Activated B cell treated with CpG ODN at 0.5 μM for 24 hours (primary cell): ENCODE measurements around the gene LGSN. TPM values are rescaled to one million over a fixed set of nuclear protein-coding genes. Genes with fewer than 3 reads are reported as not detected.

ENCODE experiments used
- ATAC-seq: fragments of 200-7000 bp; cut with Tn5 transposase; one replicate; pipeline ENCODE4 v1.10.0; 2021; ENCODE audit warnings: low read depth, mild to moderate bottlenecking, moderate library complexity
- CTCF ChIA-PET: fragments of 350-600 bp; sonication (Branson Sonifier 250); formaldehyde crosslinking; loops from one replicate; lab custom pipeline; 2021; ENCODE audit warnings: antibody characterized with exemption; lab: Charles Lee
- POLR2A ChIA-PET: fragments of 350-600 bp; sonication (Branson Sonifier 250); formaldehyde crosslinking; loops from one replicate; lab custom pipeline; 2021; ENCODE audit warnings: antibody characterized with exemption; lab: Charles Lee
- DNase-seq: peaks from one replicate; pipeline ENCODE4 v3.0.0; 2022
- H3K27ac Mint-ChIP-seq: one replicate; pipeline ENCODE4 v1.8.0; 2020; ENCODE audit warnings: mixed read lengths
- H3K27me3 Mint-ChIP-seq: one replicate; pipeline ENCODE4 v1.8.0; 2021; ENCODE audit warnings: mixed read lengths
- H3K36me3 Mint-ChIP-seq: one replicate; pipeline ENCODE4 v1.8.0; 2021; ENCODE audit warnings: low read depth, mixed read lengths
- H3K4me1 Mint-ChIP-seq: one replicate; pipeline ENCODE4 v1.8.0; 2021; ENCODE audit warnings: mixed read lengths
- H3K4me3 Mint-ChIP-seq: one replicate; pipeline ENCODE4 v1.8.0; 2020; ENCODE audit warnings: mild to moderate bottlenecking, mixed read lengths
- H3K9me3 Mint-ChIP-seq: one replicate; pipeline ENCODE4 v1.8.0; 2020; ENCODE audit warnings: mixed read lengths
- CTCF ChIP-seq: fragments of 200-600 bp; IDR thresholded peaks from one replicate; pipeline ENCODE4 v1.8.0; 2022; ENCODE audit warnings: antibody characterized with exemption, mild to moderate bottlenecking
- intact Hi-C: fragments of 100-400 bp; cut with micrococcal nuclease; formaldehyde crosslinking; loops from one replicate; pipeline ENCODE4 v1.15.1; 2024
- total RNA-seq: library from RNA; stranded (reverse); gene quantifications from 2 replicates; pipeline ENCODE4 v1.2.3, GENCODE V29; 2022

The LGSN gene
- total RNA-seq, 1 donor from 2014 or later: 0.11 TPM

GRCh38 chr6:63290492-63291058 lies 29.2 kb downstream of the LGSN start:
- H3K27ac Mint-ChIP-seq: no peak overlapping the region
- no peaks in the 10 kb centered on the region for H3K36me3 Mint-ChIP-seq
- intact Hi-C loops: no loop called here
- ATAC-seq (no peak), DNase-seq (no peak)
- POLR2A ChIA-PET: no interaction called here
- CTCF ChIA-PET: no interaction called here
- no peak overlapping the region for H3K4me3 Mint-ChIP-seq
- no peaks in the 10 kb centered on the region for H3K9me3 Mint-ChIP-seq
- H3K27me3 Mint-ChIP-seq: no peaks in the 10 kb centered on the region
- no peaks in the 10 kb centered on the region for H3K4me1 Mint-ChIP-seq
- TF ChIP-seq CTCF: no peak

GRCh38 chr6:63289269-63289872 lies 30.4 kb downstream of the LGSN start:
- Mint-ChIP-seq H3K4me3 (no peak overlapping the region), H3K27ac (no peak overlapping the region), H3K9me3 (no peaks in the 10 kb centered on the region), H3K36me3 (no peaks in the 10 kb centered on the region), H3K4me1 (no peaks in the 10 kb centered on the region), H3K27me3 (no peaks in the 10 kb centered on the region)
- ATAC-seq (no peak), DNase-seq (no peak)
- intact Hi-C loops: no loop called here
- CTCF ChIA-PET: no interaction called here
- TF ChIP-seq CTCF: no peak
- POLR2A ChIA-PET: no interaction called here

- ChIA-PET POLR2A (no interaction called here), CTCF (no interaction called here)
- no peak for TF ChIP-seq CTCF
- Mint-ChIP-seq H3K9me3 (no peaks in the 10 kb centered on the region), H3K4me3 (no peak overlapping the region), H3K27ac (no peak overlapping the region), H3K27me3 (no peaks in the 10 kb centered on the region), H3K4me1 (no peaks in the 10 kb centered on the region), H3K36me3 (no peaks in the 10 kb centered on the region)
- ATAC-seq (no peak), DNase-seq (no peak)
- intact Hi-C loops: no loop called here
Observed at GRCh38 chr6:63280639-63281180, 39.1 kb downstream of the LGSN start.

- CTCF ChIA-PET: no interaction called here
Observed at GRCh38 chr6:63278916-63279315, 40.9 kb downstream of the LGSN start.

More at GRCh38 chr6:63278916-63279315, 40.9 kb downstream of the LGSN start:
- Mint-ChIP-seq H3K36me3 (no peaks in the 10 kb centered on the region), H3K9me3 (no peaks in the 10 kb centered on the region), H3K27me3 (no peaks in the 10 kb centered on the region), H3K4me3 (no peak overlapping the region), H3K27ac (no peak overlapping the region), H3K4me1 (no peaks in the 10 kb centered on the region)
- DNase-seq: no peak
- intact Hi-C loops: no loop called here
- no peak for TF ChIP-seq CTCF
- POLR2A ChIA-PET: no interaction called here
- no peak for ATAC-seq
